K562 (cell line): ENCODE results near the gene IRF9. TPM values are rescaled to one million over a fixed set of nuclear protein-coding genes. Genes with fewer than 3 reads are reported as not detected.

Experiments
- CREB3L1 ChIP-seq: fragments of 450-650 bp; IDR thresholded peaks from 2 replicates; pipeline ENCODE4 v1.6.1; 2014; ENCODE audit warnings: low read depth, mild to moderate bottlenecking, moderate library complexity, borderline replicate concordance
- LEF1 ChIP-seq: fragments of 450-650 bp; IDR thresholded peaks from 2 replicates; pipeline ENCODE4 v1.6.1; 2016; ENCODE audit warnings: mild to moderate bottlenecking
- MBD1 ChIP-seq: fragments of 250-450 bp; sonication (Bioruptor Pico); IDR thresholded peaks from 2 replicates; pipeline ENCODE4 v1.8.0; 2022; ENCODE audit warnings: inconsistent platforms
- MGA ChIP-seq: fragments of 450-650 bp; IDR thresholded peaks from 2 replicates; pipeline ENCODE4 v1.6.1; 2016; ENCODE audit warnings: mild to moderate bottlenecking, moderate library complexity
- STAT5B ChIP-seq: fragments of 250-450 bp; sonication (Bioruptor Pico); IDR thresholded peaks from 2 replicates; pipeline ENCODE4 v1.8.0; 2021; ENCODE audit warnings: mild to moderate bottlenecking, inconsistent platforms
- ZBTB26 ChIP-seq: fragments of 450-650 bp; formaldehyde crosslinking; IDR thresholded peaks from 2 replicates; pipeline ENCODE4 v1.4.0; 2022; ENCODE audit warnings: missing genetic modification characterization
- ZNF280B ChIP-seq: fragments of 250-450 bp; sonication (Bioruptor Pico); IDR thresholded peaks from 2 replicates; pipeline ENCODE4 v1.5.1; 2021; ENCODE audit warnings: mild to moderate bottlenecking
- ZNF75A ChIP-seq: fragments of 450-650 bp; formaldehyde crosslinking; IDR thresholded peaks from 2 replicates; pipeline ENCODE4 v1.4.0; 2020; ENCODE audit warnings: mild to moderate bottlenecking
- polyA plus RNA-seq, 8 experiments: library from polyadenylated mRNA; depleted of rRNA in 4 of 8; stranded (reverse) in 5 of 8; unstranded in 3 of 8; fragments of >200 nt; fragmentation: Nextera tagmentation in 2 of 8; fragmentation: Illumina TruSeq in 1 of 8; extraction: Ambion mirVana in 2 of 8; extraction: Trizol in 1 of 8; gene quantifications; 2 replicates each; pipeline versions ENCODE4 v1.2.1 to v1.2.3, GENCODE V29; 2011 to 2014; ENCODE audit warnings: inconsistent platforms in 1 of 8, missing spikeins in 1 of 8
- total RNA-seq, 7 experiments: library from RNA; depleted of rRNA in 6 of 7; stranded (reverse); fragments of >200 nt in 6 of 7; fragmentation: Illumina TruSeq in 2 of 7; extraction: Trizol in 2 of 7; gene quantifications; 2 replicates each; pipeline versions ENCODE4 v1.2.1 to v1.2.3, GENCODE V29; 2011 to 2021; ENCODE audit warnings: low replicate concordance in 1 of 7

The IRF9 gene
- total and polyA plus RNA-seq, 9 of the 15 experiments (the other 6 are each of a cell fraction or from before 2014, with no cell fraction given), result 0.79 to 14.8 (median 6.1) TPM

GRCh38 chr14:24160850-24161804 is at the start of gene IRF9 (continued):
- TF ChIP-seq MGA (no peak), ZBTB26 (CRISPR knock-in tag) (no peak), CREB3L1 (no peak), LEF1 (0 out of 2 replicates have a peak, but pooled peaks have one; percentile 16), ZNF280B (CRISPR knock-in tag) (no peak), MBD1 (no peak), STAT5B (CRISPR knock-in tag) (no peak), ZNF75A (no peak)
